PC-9 (cell line): ENCODE measurements around the gene LUC7L3.

Source experiments
- EZH2 ChIP-seq: fragments of 200-600 bp; sonication (generic); IDR thresholded peaks from 2 replicates; pipeline ENCODE4 v1.8.0; 2017; ENCODE audit warnings: antibody characterized with exemption, low read depth
- TF ChIP-seq, protein P1 (sequence below): fragments of 200-600 bp; sonication (generic); conservative IDR thresholded peaks from 2 replicates; pipeline ENCODE4 v1.6.1; 2017; ENCODE audit warnings: mixed run types, antibody characterized with exemption, mild to moderate bottlenecking, moderate library complexity

DNA sequence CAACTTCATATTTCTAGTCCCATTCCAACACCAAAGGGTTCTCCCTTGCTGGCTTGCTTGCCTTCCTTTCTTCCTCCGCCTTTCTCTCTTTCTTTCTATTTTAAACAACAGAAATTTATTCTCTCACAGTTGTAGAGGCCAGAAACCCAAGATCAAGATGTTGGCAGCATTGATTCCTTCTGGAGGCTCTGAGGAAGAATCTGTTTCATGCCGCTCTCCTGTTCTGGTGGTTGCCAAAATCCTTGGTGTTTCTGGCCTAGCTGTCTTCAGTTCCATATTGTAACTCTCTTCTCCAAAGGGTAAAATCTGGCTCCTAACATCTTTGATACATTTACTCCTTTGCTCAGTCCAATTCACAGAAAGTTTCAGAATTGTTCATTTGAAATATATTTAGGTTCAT, 50.9 kb downstream of the LUC7L3 start:
- TF ChIP-seq, protein P1, sequence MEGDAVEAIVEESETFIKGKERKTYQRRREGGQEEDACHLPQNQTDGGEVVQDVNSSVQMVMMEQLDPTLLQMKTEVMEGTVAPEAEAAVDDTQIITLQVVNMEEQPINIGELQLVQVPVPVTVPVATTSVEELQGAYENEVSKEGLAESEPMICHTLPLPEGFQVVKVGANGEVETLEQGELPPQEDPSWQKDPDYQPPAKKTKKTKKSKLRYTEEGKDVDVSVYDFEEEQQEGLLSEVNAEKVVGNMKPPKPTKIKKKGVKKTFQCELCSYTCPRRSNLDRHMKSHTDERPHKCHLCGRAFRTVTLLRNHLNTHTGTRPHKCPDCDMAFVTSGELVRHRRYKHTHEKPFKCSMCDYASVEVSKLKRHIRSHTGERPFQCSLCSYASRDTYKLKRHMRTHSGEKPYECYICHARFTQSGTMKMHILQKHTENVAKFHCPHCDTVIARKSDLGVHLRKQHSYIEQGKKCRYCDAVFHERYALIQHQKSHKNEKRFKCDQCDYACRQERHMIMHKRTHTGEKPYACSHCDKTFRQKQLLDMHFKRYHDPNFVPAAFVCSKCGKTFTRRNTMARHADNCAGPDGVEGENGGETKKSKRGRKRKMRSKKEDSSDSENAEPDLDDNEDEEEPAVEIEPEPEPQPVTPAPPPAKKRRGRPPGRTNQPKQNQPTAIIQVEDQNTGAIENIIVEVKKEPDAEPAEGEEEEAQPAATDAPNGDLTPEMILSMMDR: no peak
- TF ChIP-seq EZH2: no peak
